A673 (cell line): ENCODE data around the gene EGFL6. TPM values are rescaled to one million over a fixed set of nuclear protein-coding genes. Genes with fewer than 3 reads are reported as not detected.
"Not testable (repeated sequence)": the region's sequence is repeated elsewhere in the genome, so short reads cannot be mapped to it uniquely, and the experiment has no call there.

ENCODE experiments used
- BruUV-seq: library from RNA; stranded (reverse); fragments of 400-500 nt; replicated peaks from 2 replicates; lab custom pipeline; 2021; lab: Mats Ljungman, UMichigan
- CTCF ChIA-PET: fragments of 300-600 bp; sonication (Branson Sonifier 250); formaldehyde crosslinking; loops from one replicate; lab custom pipeline; 2022; ENCODE audit warnings: antibody characterized with exemption; lab: Charles Lee
- POLR2A ChIA-PET: fragments of 300-600 bp; sonication (Branson Sonifier 250); formaldehyde crosslinking; loops from one replicate; lab custom pipeline; 2022; ENCODE audit warnings: antibody characterized with exemption; ENCODE audit not compliant: low non-redundant PET; lab: Charles Lee
- DNase-seq: peaks from one replicate; pipeline ENCODE4 v3.0.0-alpha.2; 2015; ENCODE audit warnings: low spot score
- H3K27ac ChIP-seq: fragments of 200-600 bp; sonication (generic); 2 replicates; pipeline ENCODE4 v1.5.1; 2016; ENCODE audit warnings: mixed run types, low read depth, mild to moderate bottlenecking, mixed read lengths, antibody characterized with exemption, low read length; ENCODE audit not compliant: poor library complexity, severe bottlenecking
- H3K27me3 ChIP-seq: fragments of 200-600 bp; sonication (generic); replicated peaks from 2 replicates; pipeline ENCODE4 v1.6.1; 2017; ENCODE audit warnings: mixed run types, low read depth, mild to moderate bottlenecking, mixed read lengths, antibody characterized with exemption, low read length; ENCODE audit not compliant: insufficient read depth, poor library complexity
- H3K36me3 ChIP-seq: fragments of 200-600 bp; sonication (generic); 2 replicates; pipeline ENCODE4 v1.6.1; 2016; ENCODE audit warnings: mixed run types, mild to moderate bottlenecking, mixed read lengths, antibody characterized with exemption, low read length; ENCODE audit not compliant: insufficient read depth, poor library complexity, severe bottlenecking
- H3K4me1 ChIP-seq: fragments of 200-600 bp; sonication (generic); 2 replicates; pipeline ENCODE4 v1.6.1; 2017; ENCODE audit warnings: mixed run types, mild to moderate bottlenecking, mixed read lengths, antibody characterized with exemption, low read length; ENCODE audit not compliant: insufficient read depth, poor library complexity, severe bottlenecking
- H3K4me3 ChIP-seq: fragments of 200-600 bp; sonication (generic); 2 replicates; pipeline ENCODE4 v1.5.1; 2016; ENCODE audit warnings: low read depth, mixed run types, mild to moderate bottlenecking, mixed read lengths, low read length; ENCODE audit not compliant: poor library complexity, severe bottlenecking
- H3K9me3 ChIP-seq: fragments of 200-600 bp; sonication (generic); 2 replicates; pipeline ENCODE4 v1.6.1; 2016; ENCODE audit warnings: mixed run types, low read depth, mild to moderate bottlenecking, mixed read lengths, antibody characterized with exemption, low read length; ENCODE audit not compliant: poor library complexity, severe bottlenecking
- EZH2 ChIP-seq: fragments of 200-600 bp; sonication (generic); IDR thresholded peaks from 2 replicates; pipeline ENCODE4 v1.6.1; 2017; ENCODE audit warnings: borderline replicate concordance, low read depth, mild to moderate bottlenecking, mixed read lengths, antibody characterized with exemption, low read length; ENCODE audit not compliant: poor library complexity, severe bottlenecking
- intact Hi-C: fragments of 100-400 bp; cut with micrococcal nuclease; formaldehyde crosslinking; loops from one replicate; pipeline ENCODE4 v1.10.0; 2022; ENCODE audit not compliant: unreplicated experiment
- total RNA-seq: library from RNA; stranded (reverse); gene quantifications from 2 replicates; pipeline ENCODE4 v1.2.3, GENCODE V29; 2021
- TF ChIP-seq, protein P1 (sequence below): fragments of 300-800, 200-600 bp; sonication (generic); conservative IDR thresholded peaks from 2 replicates; pipeline ENCODE4 v1.5.1; 2017; ENCODE audit warnings: low read depth, mild to moderate bottlenecking, antibody characterized with exemption, low read length, moderate library complexity, mixed read lengths

EGFL6 gene
- total RNA-seq, 1 experiment from 2014 or later, result not detected

DNA sequence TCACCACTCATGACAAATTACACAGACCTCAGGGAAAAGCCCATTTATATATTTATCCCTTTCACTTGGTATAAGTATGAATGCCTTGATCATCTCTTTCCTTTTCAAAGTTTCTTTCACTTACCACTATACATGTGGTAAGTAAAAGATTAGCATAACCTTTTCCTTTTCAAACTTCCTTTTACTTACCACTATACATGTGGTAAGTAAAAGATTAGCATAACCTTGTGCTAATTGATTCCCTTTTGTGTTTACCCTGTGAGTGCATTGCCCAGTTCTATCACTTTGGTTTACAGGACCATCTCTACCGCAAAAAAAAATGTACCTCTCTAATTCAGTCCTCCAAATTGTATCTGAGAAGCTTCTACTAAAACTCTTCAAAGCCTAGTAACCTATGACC is 50.8 kb downstream of the EGFL6 start:
- CTCF ChIA-PET, result interaction anchor here (0.6 kb wide), 1 partner anchor 276 kb away, joined by 5 read pairs; no protein-coding TSS in a partner anchor
- no TSS peak for BruUV-seq
- Histone ChIP-seq H3K36me3 (no peaks in the 10 kb centered on the region), H3K27me3 (no peaks in the 10 kb centered on the region), H3K9me3 (no peaks in the 10 kb centered on the region), H3K4me1 (no peaks in the 10 kb centered on the region), H3K27ac (no peak overlapping the region), H3K4me3 (no peak overlapping the region)
- intact Hi-C loops, result no loop called here
- POLR2A ChIA-PET, result interaction anchor here (0.6 kb wide), 1 partner anchor 1525 kb away, joined by 4 read pairs; no protein-coding TSS in a partner anchor
- TF ChIP-seq, protein P1, sequence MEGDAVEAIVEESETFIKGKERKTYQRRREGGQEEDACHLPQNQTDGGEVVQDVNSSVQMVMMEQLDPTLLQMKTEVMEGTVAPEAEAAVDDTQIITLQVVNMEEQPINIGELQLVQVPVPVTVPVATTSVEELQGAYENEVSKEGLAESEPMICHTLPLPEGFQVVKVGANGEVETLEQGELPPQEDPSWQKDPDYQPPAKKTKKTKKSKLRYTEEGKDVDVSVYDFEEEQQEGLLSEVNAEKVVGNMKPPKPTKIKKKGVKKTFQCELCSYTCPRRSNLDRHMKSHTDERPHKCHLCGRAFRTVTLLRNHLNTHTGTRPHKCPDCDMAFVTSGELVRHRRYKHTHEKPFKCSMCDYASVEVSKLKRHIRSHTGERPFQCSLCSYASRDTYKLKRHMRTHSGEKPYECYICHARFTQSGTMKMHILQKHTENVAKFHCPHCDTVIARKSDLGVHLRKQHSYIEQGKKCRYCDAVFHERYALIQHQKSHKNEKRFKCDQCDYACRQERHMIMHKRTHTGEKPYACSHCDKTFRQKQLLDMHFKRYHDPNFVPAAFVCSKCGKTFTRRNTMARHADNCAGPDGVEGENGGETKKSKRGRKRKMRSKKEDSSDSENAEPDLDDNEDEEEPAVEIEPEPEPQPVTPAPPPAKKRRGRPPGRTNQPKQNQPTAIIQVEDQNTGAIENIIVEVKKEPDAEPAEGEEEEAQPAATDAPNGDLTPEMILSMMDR, result no peak
- no peak for TF ChIP-seq EZH2
- no peak for DNase-seq

DNA sequence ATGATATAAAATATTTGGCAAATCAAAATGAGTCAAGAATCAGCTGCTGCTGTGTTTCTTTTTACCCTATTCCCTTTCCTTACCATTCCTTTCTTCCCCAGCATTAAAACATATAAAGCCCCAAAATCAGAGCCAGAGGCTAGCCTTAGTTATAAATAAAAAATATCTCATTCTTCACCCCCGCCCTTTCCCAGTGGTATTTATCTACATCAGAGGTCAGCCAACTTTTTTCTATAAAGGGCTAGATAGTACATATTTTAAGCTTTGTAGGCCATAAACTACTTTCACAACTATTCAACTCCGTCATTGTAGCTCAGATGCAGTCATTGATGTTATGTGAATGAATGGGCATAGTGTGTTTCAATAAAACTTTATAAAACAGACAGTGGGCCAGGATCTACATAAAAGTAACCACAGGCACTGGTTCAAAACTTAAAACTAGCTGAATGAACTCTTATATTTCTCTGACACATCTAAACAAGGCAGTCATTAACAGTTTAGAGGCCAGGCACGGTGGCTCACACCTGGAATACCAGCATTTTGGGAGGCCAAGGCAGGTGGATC is 53.1 kb downstream of the EGFL6 start:
- Histone ChIP-seq H3K4me1 (no peaks in the 10 kb centered on the region), H3K27ac (no peak overlapping the region), H3K4me3 (no peak overlapping the region), H3K9me3 (no peaks in the 10 kb centered on the region), H3K36me3 (no peaks in the 10 kb centered on the region), H3K27me3 (no peaks in the 10 kb centered on the region)
- CTCF ChIA-PET, result no interaction called here
- no peak for DNase-seq
- TF ChIP-seq, protein P1, result no peak
- TF ChIP-seq EZH2, result no peak
- intact Hi-C loops, result no loop called here
- BruUV-seq, result no TSS peak
- POLR2A ChIA-PET, result no interaction called here

DNA sequence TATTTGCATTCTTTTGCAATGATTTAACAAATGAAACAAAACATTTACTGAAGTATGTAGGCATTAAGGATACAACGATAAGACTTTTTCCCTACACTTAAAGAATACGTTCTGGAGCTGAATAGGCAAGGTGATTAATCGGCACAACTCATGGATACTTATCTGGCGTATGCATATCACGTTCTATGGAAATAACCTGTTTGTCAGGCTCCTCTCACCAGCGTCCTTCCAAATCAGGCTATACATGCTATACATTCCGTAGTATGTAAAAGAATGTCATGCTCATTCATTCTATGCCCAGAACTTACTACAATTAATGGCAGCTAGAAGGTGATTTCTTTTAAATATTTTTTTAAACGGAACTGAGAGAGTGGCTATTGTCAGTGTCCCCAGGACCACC is 57.9 kb downstream of the EGFL6 start:
- POLR2A ChIA-PET, result no interaction called here
- Histone ChIP-seq H3K27me3 (no peaks in the 10 kb centered on the region), H3K4me3 (no peak overlapping the region), H3K9me3 (peaks cover 10% of the 10 kb centered on the region), H3K4me1 (no peaks in the 10 kb centered on the region), H3K36me3 (no peaks in the 10 kb centered on the region), H3K27ac (no peak overlapping the region)
- CTCF ChIA-PET, result no interaction called here
- intact Hi-C loops, result no loop called here
- no peak for DNase-seq
- no peak for TF ChIP-seq EZH2
- TF ChIP-seq, protein P1, result no peak
- no TSS peak for BruUV-seq

DNA sequence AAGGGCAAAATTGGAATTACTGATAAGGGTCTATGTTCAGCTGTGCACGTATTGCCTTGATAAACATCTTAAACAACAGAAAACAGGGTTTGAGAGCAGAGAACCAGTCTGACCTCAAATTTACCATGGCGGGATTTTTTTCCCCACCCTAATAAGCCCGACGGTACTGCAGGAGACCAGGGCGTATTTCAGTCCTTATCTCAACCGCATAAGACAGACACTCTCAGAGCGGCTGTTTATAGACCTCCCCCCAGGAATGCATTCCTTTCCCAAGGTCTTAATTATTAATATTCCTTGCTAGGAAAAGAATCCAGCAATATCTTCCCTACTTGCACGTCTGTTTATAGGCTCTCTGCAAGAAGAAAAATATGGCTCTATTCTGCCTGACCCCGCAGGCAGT is 67.8 kb downstream of the EGFL6 start:
- intact Hi-C loops, result loop anchor here (10.0 kb wide), 1 partner anchor 692 kb away; no protein-coding TSS in a partner anchor
- DNase-seq, POLR2A ChIA-PET, H3K4me1 ChIP-seq, CTCF ChIA-PET, H3K9me3 ChIP-seq, H3K36me3 ChIP-seq, H3K4me3 ChIP-seq, BruUV-seq, H3K27ac ChIP-seq, H3K27me3 ChIP-seq: not testable (repeated sequence)
